ENCODE results near the gene FBXW9. TPM values are rescaled to one million over a fixed set of nuclear protein-coding genes. Genes with fewer than 3 reads are reported as not detected.
"Not testable (repeated sequence)": the region's sequence is repeated elsewhere in the genome, so short reads cannot be mapped to it uniquely, and the experiment has no call there.

FBXW9 gene
- total RNA-seq, 1 donor from 2014 or later = 3.8 TPM

- DNase-seq (ENCODE audit: low read depth in 2 of 2) = no peak
These were observed 19.5 kb upstream of the FBXW9 start for GRCh38 chr19:12715929-12716328.

- DNase-seq (ENCODE audit: low read depth in 2 of 2) = no peak
These were observed 18.7 kb upstream of the FBXW9 start for GRCh38 chr19:12715102-12715501.

GRCh38 chr19:12713304-12713703, 16.9 kb upstream of the FBXW9 start:
- not testable (repeated sequence) for DNase-seq (ENCODE audit: low read depth in 2 of 2)

GRCh38 chr19:12712077-12712476, 15.6 kb upstream of the FBXW9 start:
- not testable (repeated sequence) for DNase-seq (ENCODE audit: low read depth in 2 of 2)

- DNase-seq (ENCODE audit: low read depth in 2 of 2) = no peak
These were observed 14.8 kb upstream of the FBXW9 start for GRCh38 chr19:12711187-12711586.

- no peak for DNase-seq (ENCODE audit: low read depth in 2 of 2)
These were observed 12.2 kb upstream of the FBXW9 start for GRCh38 chr19:12708641-12709040.

GRCh38 chr19:12706332-12706718, 9.9 kb upstream of the FBXW9 start:
- DNase-seq (ENCODE audit: low read depth in 2 of 2) = no peak

- no peak for DNase-seq (ENCODE audit: low read depth in 2 of 2)
These were observed 9.4 kb upstream of the FBXW9 start for GRCh38 chr19:12705654-12706331.

GRCh38 chr19:12705169-12705568, 8.7 kb upstream of the FBXW9 start:
- DNase-seq (ENCODE audit: low read depth in 2 of 2) = no peak

- peak; percentile 48 to 53 for DNase-seq (ENCODE audit: low read depth in 2 of 2)
These were observed 6.6 kb upstream of the FBXW9 start for GRCh38 chr19:12703046-12703445.

GRCh38 chr19:12701596-12702282, 5.3 kb upstream of the FBXW9 start:
- DNase-seq (ENCODE audit: low read depth in 2 of 2) = no peak

- no peak for DNase-seq (ENCODE audit: low read depth in 2 of 2)
These were observed 1.7 kb upstream of the FBXW9 start for GRCh38 chr19:12698138-12698537.

- not testable (repeated sequence) for DNase-seq (ENCODE audit: low read depth in 2 of 2)
These were observed 994 bp upstream of the FBXW9 start for GRCh38 chr19:12697425-12697824.

- DNase-seq (ENCODE audit: low read depth in 2 of 2) = peak in 1 of 2 donors; percentile 32
These were observed 450 bp downstream of the FBXW9 start for GRCh38 chr19:12695997-12696365.

- DNase-seq (ENCODE audit: low read depth in 2 of 2) = no peak
These were observed 917 bp downstream of the FBXW9 start for GRCh38 chr19:12695514-12695913.

GRCh38 chr19:12695096-12695495, 1.3 kb downstream of the FBXW9 start:
- DNase-seq (ENCODE audit: low read depth in 2 of 2) = peak in 1 of 2 donors; percentile 34

- DNase-seq (ENCODE audit: low read depth in 2 of 2) = no peak
These were observed 1.8 kb downstream of the FBXW9 start for GRCh38 chr19:12694641-12695040.

- no peak for DNase-seq (ENCODE audit: low read depth in 2 of 2)
These were observed 3.5 kb downstream of the FBXW9 start for GRCh38 chr19:12692960-12693359.

- DNase-seq (ENCODE audit: low read depth in 2 of 2) = no peak
These were observed 6.7 kb downstream of the FBXW9 start for GRCh38 chr19:12689581-12690216.

GRCh38 chr19:12689012-12689411, 7.4 kb downstream of the FBXW9 start:
- no peak for DNase-seq (ENCODE audit: low read depth in 2 of 2)

- DNase-seq (ENCODE audit: low read depth in 2 of 2) = no peak
These were observed 8.8 kb downstream of the FBXW9 start, which contains the start of gene GNG14 for GRCh38 chr19:12687496-12688196. Gene GNG14, plus strand, starts transcription at chr19:12687998. Its CDS starts 51 bp downstream, at chr19:12688049.

- DNase-seq (ENCODE audit: low read depth in 2 of 2) = no peak
These were observed 10.6 kb downstream of the FBXW9 start for GRCh38 chr19:12685831-12686230.
